T-helper 1 cell treated with Interleukin-12 subunit alpha and Interleukin-12 subunit beta and Interleukin-4 antibody, amounts not matched to agents 30 ng/mL and 1 ng/mL, for 36 hours (primary cell): ENCODE data around the gene ESRRB. TPM values are rescaled to one million over a fixed set of nuclear protein-coding genes. Genes with fewer than 3 reads are reported as not detected.

Experiments
- intact Hi-C: fragments of 100-400 bp; cut with micrococcal nuclease; formaldehyde crosslinking; loops from one replicate; pipeline ENCODE4 v1.15.1; 2024
- total RNA-seq: library from RNA; stranded (reverse); gene quantifications from 2 replicates; pipeline ENCODE4 v1.2.3, GENCODE V29; 2022

ESRRB gene
- total RNA-seq, 1 donor from 2014 or later, result 0.32 TPM

DNA sequence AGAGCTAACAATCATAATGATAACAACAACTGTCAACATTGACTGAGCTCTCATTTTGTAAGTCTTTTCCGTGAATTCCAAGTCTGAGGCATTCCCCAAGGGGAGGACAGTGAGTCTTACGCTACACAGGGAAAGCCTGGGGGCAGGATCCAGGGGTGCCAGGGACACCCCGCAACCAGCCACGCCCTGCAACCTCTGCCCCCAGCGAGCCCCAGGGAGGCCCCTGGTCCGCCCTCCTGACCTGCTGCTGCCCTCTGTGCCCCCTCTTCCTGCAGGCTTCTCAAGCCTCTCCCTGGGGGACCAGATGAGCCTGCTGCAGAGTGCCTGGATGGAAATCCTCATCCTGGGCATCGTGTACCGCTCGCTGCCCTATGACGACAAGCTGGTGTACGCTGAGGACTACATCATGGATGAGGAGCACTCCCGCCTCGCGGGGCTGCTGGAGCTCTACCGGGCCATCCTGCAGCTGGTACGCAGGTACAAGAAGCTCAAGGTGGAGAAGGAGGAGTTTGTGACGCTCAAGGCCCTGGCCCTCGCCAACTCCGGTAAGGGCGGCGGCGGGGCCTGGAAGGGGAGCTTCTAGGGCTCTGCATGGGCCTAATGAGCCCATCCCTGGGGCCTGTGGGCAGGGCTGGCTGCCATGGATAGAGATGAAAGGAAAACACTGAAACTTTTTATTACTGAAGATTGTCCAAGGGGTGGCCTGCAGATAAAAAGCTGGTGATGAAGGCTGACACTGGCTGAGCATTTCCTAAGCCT lies 115.4 kb downstream of the ESRRB start:
- intact Hi-C loops, result no loop called here

- intact Hi-C loops, result no loop called here
Observed at GRCh38 chr14:76495983-76496382, 120.0 kb downstream of the ESRRB start.

DNA sequence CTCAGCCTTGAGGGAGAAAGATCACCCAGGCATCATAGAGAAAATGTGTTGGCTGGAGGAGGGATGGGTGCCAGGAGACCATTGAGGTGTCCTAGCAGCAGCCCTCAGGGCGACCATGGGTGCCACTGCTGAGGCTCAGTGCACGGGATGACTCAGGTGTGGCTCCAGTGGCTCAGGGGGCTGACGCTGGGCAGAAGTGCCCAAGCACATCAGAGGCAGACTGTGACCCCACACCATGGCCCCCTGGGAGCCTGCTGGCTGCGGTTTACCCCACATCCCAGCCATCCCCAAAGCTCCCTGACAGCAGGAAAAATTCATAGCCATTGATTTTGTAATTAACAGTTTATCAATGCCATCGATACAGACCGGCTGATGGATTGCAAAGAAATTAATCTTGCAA lies 120.7 kb downstream of the ESRRB start:
- intact Hi-C loops, result no loop called here

GRCh38 chr14:76497550-76498462 lies 121.9 kb downstream of the ESRRB start:
- intact Hi-C loops, result no loop called here

DNA sequence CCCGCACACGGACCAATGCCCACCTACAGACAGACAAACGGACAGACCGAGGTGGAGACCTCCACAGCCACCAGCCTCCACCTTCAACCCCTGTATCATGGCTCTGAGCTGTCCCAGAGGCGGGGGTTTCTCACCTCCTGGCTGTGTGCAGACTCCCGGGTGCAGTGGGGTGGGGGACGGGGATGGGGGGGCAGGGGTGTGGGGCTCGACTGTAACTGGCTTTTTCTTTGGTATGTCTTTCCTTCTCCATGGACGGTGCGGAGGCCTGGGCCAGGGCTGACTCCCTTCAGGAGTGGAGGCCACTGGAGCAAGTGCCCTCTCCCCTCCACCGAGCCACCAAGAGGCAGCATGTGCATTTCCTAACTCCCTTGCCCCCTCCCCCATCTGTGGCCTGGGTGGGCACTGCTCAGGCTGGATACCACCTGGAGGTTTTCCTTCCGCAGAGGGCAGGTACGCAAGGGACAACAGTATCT lies 122.6 kb downstream of the ESRRB start:
- intact Hi-C loops, result no loop called here

DNA sequence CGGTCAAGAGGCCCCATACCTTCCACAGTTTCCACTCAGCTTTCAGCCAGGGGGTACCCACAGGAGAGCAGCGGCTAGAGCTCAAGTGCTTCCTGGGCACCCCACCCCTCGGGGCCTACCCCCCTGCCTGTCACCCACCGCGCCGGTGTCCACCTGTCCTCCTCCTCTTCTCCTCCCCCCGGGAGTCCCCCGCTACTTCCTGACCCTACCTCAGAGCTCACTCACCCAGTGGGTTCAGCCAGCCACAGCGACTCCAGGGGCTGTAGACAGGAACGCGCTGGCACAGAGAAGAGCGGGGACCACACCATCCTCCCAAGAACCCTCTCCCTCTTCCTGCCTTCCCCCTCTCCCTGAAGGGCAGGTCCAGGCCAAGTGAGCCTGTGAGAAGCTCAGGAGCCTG lies 123.0 kb downstream of the ESRRB start:
- intact Hi-C loops, result no loop called here

DNA sequence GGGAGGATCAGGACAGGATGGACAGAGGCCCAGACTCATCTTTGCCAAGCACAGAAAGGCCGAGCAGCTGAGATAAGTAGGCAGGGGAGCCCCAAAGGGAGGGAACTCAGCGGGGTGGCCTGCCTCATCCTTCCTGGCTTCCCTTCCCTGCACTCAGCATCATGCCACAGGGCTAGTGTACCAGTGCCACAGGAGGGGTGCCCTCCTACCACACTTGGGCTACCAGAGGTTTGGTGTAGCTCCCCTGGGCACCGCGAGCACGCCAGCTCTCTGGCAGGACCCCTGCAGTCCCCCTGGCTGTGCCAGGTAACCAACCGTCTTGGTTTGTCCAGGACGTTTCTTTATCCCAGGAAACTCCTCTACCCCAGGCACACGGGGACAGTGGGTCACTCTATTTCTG lies 123.5 kb downstream of the ESRRB start:
- intact Hi-C loops, result no loop called here

- intact Hi-C loops, result no loop called here
Observed at GRCh38 chr14:76500011-76500410, 124.1 kb downstream of the ESRRB start.

GRCh38 chr14:76500480-76500879 lies 124.5 kb downstream of the ESRRB start:
- intact Hi-C loops, result no loop called here

- intact Hi-C loops, result no loop called here
Observed at GRCh38 chr14:76501156-76501720, 125.3 kb downstream of the ESRRB start.

GRCh38 chr14:76502219-76502618 lies 126.3 kb downstream of the ESRRB start:
- intact Hi-C loops, result no loop called here

- intact Hi-C loops, result no loop called here
Observed at GRCh38 chr14:76502638-76503037, 126.7 kb downstream of the ESRRB start.

DNA sequence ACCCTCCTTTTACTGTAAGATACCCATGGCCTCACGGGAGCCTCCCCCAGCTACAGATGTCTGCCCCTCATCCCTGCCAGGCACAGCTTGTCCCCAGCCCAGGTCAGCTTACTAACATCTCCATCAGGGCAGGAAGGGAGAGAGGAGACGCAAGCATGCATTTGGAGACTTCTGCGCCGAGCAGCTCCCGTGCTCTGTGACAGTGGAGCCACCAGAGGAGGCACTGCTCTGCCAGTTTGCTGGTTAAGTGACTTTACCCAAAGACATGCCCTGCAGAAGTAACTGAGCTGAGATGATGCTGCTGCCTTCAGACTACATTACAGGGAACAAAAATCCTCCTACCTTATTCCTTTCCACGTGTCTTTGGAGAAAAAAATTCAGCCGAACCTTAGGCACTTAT lies 133.4 kb downstream of the ESRRB start:
- intact Hi-C loops, result no loop called here

- intact Hi-C loops, result loop anchor here (5.0 kb wide), 1 partner anchor 137 kb away; no protein-coding TSS in a partner anchor
Observed at GRCh38 chr14:76510181-76510580, 134.2 kb downstream of the ESRRB start.

GRCh38 chr14:76514213-76514998 lies 138.5 kb downstream of the ESRRB start:
- intact Hi-C loops, result loop anchor here (5.0 kb wide), 1 partner anchor 133 kb away; no protein-coding TSS in a partner anchor

- intact Hi-C loops, result no loop called here
Observed at GRCh38 chr14:76516884-76517283, 140.9 kb downstream of the ESRRB start.

DNA sequence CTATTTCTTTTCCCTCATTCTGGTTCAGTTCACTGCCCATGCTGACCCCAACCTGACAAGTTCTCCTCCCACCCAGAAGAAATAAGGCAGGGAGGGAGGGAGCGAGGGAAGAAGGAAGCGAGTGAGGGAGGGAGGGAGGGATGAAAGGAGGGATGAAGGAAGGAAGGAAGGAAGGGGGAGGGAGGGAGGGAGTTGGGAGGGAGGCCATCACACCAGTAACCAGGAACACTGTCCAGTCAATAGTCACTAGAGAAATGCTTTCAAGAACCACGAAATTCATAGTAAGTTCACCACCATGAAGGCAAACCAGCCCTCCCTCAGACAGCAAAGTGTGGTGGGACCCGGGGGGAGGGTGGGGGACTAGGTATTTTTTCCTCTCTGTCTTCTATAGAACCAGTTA lies 142.4 kb downstream of the ESRRB start:
- intact Hi-C loops, result no loop called here

DNA sequence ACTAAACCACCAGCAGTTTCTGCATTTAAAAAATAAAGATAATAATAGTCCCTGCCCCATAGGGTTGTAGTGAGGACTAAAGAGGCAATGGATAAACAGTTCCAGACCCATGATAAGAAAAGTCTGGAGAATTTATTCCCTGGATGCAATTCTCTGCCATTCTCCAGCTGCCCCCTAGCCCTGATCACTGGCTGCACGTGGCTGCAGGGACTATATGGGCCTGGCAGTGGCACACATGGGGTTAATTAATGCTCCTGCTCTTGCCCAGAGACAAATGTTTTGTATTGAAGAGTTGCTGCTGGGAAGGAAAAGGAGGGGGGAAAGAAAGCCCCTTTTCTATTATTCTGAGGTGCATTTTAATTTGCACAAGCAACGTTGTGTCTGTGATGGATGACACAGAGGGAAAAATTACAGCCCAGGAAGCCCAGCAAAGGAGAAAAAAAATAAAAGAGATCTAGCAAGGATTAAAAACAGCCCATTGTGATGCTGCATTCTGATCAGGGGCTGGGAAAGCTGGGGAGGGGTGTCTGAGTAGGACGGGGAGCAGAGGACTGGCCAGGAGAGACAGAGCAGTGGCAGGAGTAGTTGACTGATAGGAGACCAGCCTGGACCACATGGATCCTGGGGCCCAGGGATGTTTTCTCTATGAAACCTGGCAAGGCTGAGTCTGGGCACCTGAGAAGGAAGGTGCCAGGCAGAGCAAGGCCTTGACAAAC lies 149.3 kb downstream of the ESRRB start:
- intact Hi-C loops, result no loop called here

DNA sequence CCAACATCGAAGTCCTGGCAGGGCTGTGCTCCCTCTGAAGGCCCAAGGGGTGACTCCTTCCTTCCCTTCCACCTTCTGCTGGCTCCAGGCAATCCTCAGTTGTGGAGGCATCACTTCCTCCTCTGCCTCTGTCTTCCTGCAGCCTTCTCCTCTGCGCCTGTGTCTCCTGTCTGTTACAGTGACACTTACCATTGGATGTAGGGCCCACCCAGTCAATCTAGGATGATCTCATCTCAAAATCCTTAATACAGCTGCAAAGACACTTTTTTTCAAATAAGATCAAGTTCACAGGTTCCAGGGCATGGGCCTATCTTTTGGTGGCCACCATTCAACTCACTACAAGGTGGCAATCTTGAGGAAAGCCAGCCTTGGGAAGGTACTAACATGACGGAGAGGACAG lies 155.1 kb downstream of the ESRRB start:
- intact Hi-C loops, result no loop called here

DNA sequence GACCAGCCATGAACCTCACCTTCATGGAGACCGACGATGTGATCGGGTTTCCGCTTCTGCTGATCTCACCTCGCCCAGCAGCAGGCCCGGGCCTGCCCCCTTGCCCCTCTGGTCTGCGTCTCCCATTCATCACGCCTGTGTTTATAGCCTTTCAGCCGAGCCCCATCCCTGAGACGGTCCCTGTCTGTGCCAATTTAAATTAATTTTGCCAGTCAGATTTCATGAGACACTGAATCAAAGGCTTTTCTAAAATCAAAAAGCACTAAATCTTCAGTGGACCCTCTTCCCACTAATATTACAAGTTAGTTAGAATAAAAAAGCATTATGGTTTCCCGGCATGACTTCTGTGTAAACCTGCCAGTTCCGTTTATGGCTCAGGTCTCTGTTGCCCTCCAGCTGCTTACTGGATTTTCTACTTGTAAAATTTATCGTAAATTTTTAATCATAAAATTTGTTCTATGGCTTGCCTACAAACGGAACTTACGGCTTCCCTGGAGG lies 155.9 kb downstream of the ESRRB start:
- intact Hi-C loops, result no loop called here
